Activated CD8-positive, alpha-beta T cell treated with anti-CD3 and anti-CD28 coated beads for 36 hours (primary cell): ENCODE measurements around the gene CUEDC2. TPM values are rescaled to one million over a fixed set of nuclear protein-coding genes. Genes with fewer than 3 reads are reported as not detected.
A peak's percentile ranks its signal among the peaks of the same experiment; 100 is the strongest.

Source experiments
- ATAC-seq: fragments of 200-7000 bp; cut with Tn5 transposase; one replicate; pipeline ENCODE4 v1.10.0; 2021; ENCODE audit warnings: mild to moderate bottlenecking, moderate library complexity
- CTCF ChIA-PET: fragments of 350-600 bp; sonication (Branson Sonifier 250); formaldehyde crosslinking; loops from one replicate; lab custom pipeline; 2021; ENCODE audit warnings: antibody characterized with exemption; lab: Charles Lee
- POLR2A ChIA-PET: fragments of 350-600 bp; sonication (Branson Sonifier 250); formaldehyde crosslinking; loops from one replicate; lab custom pipeline; 2021; ENCODE audit warnings: antibody characterized with exemption; lab: Charles Lee
- DNase-seq: peaks from one replicate; pipeline ENCODE4 v3.0.0-alpha.2; 2020
- H3K27ac Mint-ChIP-seq: one replicate; pipeline ENCODE4 v1.8.0; 2021; ENCODE audit warnings: mild to moderate bottlenecking, mixed read lengths
- H3K27me3 Mint-ChIP-seq: one replicate; pipeline ENCODE4 v1.8.0; 2021; ENCODE audit warnings: mixed read lengths
- H3K36me3 Mint-ChIP-seq: one replicate; pipeline ENCODE4 v1.8.0; 2021; ENCODE audit warnings: low read depth, mixed read lengths
- H3K4me1 Mint-ChIP-seq: one replicate; pipeline ENCODE4 v1.8.0; 2021; ENCODE audit warnings: low read depth, mixed read lengths
- H3K4me3 Mint-ChIP-seq: one replicate; pipeline ENCODE4 v1.8.0; 2021; ENCODE audit warnings: mild to moderate bottlenecking, moderate library complexity, mixed read lengths
- H3K9me3 Mint-ChIP-seq: one replicate; pipeline ENCODE4 v1.8.0; 2021; ENCODE audit warnings: mixed read lengths
- CTCF ChIP-seq: fragments of 200-600 bp; IDR thresholded peaks from one replicate; pipeline ENCODE4 v1.8.0; 2022; ENCODE audit warnings: antibody characterized with exemption, mild to moderate bottlenecking
- intact Hi-C: fragments of 100-400 bp; cut with micrococcal nuclease; formaldehyde crosslinking; loops from one replicate; pipeline ENCODE4 v1.10.0; 2022
- total RNA-seq, 2 experiments: library from RNA; stranded (reverse); gene quantifications; one replicate each; pipeline ENCODE4 v1.2.3, GENCODE V29; 2021

Gene CUEDC2
- total RNA-seq = 10 to 100 TPM; 71.8 to 76.4 TPM

- peak; percentile 93 for ATAC-seq
- DNase-seq = peak; percentile 98
- Mint-ChIP-seq H3K27me3 (no peaks in the 10 kb centered on the region), H3K27ac (peak within 1 kb of the TSS; percentile 94), H3K4me1 (peaks cover 42% of the 10 kb centered on the region), H3K9me3 (no peaks in the 10 kb centered on the region), H3K4me3 (peak within 1 kb of the TSS; percentile 95), H3K36me3 (peaks cover 15% of the 10 kb centered on the region)
- TF ChIP-seq CTCF = no peak
- ChIA-PET POLR2A (interaction anchor here (0.6 to 8.1 kb wide), 15 partner anchors 8 to 292 kb away, joined by 3 to 102 read pairs (median 5); partner anchors contain the start of genes C10orf95, FBXL15, GBF1 and SFXN2), CTCF (interaction anchor here (0.7 to 5.1 kb wide), 11 partner anchors 11 to 263 kb away, joined by 3 to 32 read pairs (median 4); partner anchors contain the start of genes C10orf95 and FBXL15)
- intact Hi-C loops = no loop called here
These were observed at the start of gene CUEDC2 for GRCh38 chr10:102432162-102432950. Gene CUEDC2, minus strand, starts transcription at chr10:102432574. Its CDS starts 7,386 bp downstream, at chr10:102425188.

- no peak overlapping the region for H3K4me3 Mint-ChIP-seq
- ChIA-PET POLR2A (interaction anchor here (0.5 to 1.3 kb wide), 4 partner anchors 19 to 258 kb away, joined by 3 to 4 read pairs (median 3); partner anchors contain the start of gene FBXL15), CTCF (interaction anchor here (1.0 to 3.7 kb wide), 11 partner anchors 23 to 250 kb away, joined by 3 to 32 read pairs (median 10); partner anchors contain the start of genes ACTR1A, C10orf95 and SUFU)
- TF ChIP-seq CTCF = no peak
- no peaks in the 10 kb centered on the region for H3K27me3 Mint-ChIP-seq
- peaks cover 20% of the 10 kb centered on the region for H3K36me3 Mint-ChIP-seq
- no peaks in the 10 kb centered on the region for H3K9me3 Mint-ChIP-seq
- H3K4me1 Mint-ChIP-seq = peaks cover 14% of the 10 kb centered on the region
- intact Hi-C loops = no loop called here
- DNase-seq = no peak
- ATAC-seq = no peak
- peak overlapping the region; percentile 42 for H3K27ac Mint-ChIP-seq
These were observed 48.0 kb upstream of the CUEDC2 start for GRCh38 chr10:102480396-102480795.

GRCh38 chr10:102479651-102480050 is 47.3 kb upstream of the CUEDC2 start:
- ATAC-seq (no peak), DNase-seq (no peak)
- Mint-ChIP-seq H3K27ac (peak overlapping the region; percentile 88), H3K4me3 (no peak overlapping the region), H3K4me1 (peaks cover 17% of the 10 kb centered on the region), H3K27me3 (no peaks in the 10 kb centered on the region), H3K36me3 (peaks cover 18% of the 10 kb centered on the region), H3K9me3 (no peaks in the 10 kb centered on the region)
- ChIA-PET POLR2A (interaction anchor here (0.6 to 2.6 kb wide), 7 partner anchors 17 to 89 kb away, joined by 3 to 14 read pairs (median 4); partner anchors contain the start of genes FBXL15 and NFKB2), CTCF (interaction anchor here (0.6 to 3.7 kb wide), 27 partner anchors 11 to 320 kb away, joined by 3 to 40 read pairs (median 5); partner anchors contain the start of genes ACTR1A, C10orf95, CUEDC2 and ELOVL3)
- intact Hi-C loops = loop anchor here (2.0 to 10.0 kb wide), 2 partner anchors 85 to 245 kb away; partner anchors contain the start of gene NFKB2
- no peak for TF ChIP-seq CTCF

- H3K27me3 Mint-ChIP-seq = no peaks in the 10 kb centered on the region
- peaks cover 29% of the 10 kb centered on the region for H3K4me1 Mint-ChIP-seq
- no peaks in the 10 kb centered on the region for H3K9me3 Mint-ChIP-seq
- H3K27ac Mint-ChIP-seq = peak overlapping the region; percentile 77
- intact Hi-C loops = loop anchor here (10.0 kb wide), 1 partner anchor 242 kb away; no protein-coding TSS in a partner anchor
- no peak for TF ChIP-seq CTCF
- CTCF ChIA-PET = interaction anchor here (0.8 to 1.3 kb wide), 7 partner anchors 15 to 307 kb away, joined by 3 to 6 read pairs (median 3); partner anchors contain the start of gene FBXL15
- H3K36me3 Mint-ChIP-seq = peaks cover 17% of the 10 kb centered on the region
- DNase-seq = peak; percentile 35
- H3K4me3 Mint-ChIP-seq = no peak overlapping the region
- no peak for ATAC-seq
- POLR2A ChIA-PET = interaction anchor here (0.6 to 1.1 kb wide), 4 partner anchors 19 to 83 kb away, joined by 3 to 4 read pairs (median 4); no protein-coding TSS in a partner anchor
These were observed 44.2 kb upstream of the CUEDC2 start for GRCh38 chr10:102476466-102477141.
